IgD-negative memory B cell (primary cell): ENCODE measurements around the gene DPH1. TPM values are rescaled to one million over a fixed set of nuclear protein-coding genes. Genes with fewer than 3 reads are reported as not detected.
"Not testable (repeated sequence)": the region's sequence is repeated elsewhere in the genome, so short reads cannot be mapped to it uniquely, and the experiment has no call there.

Experiments used
- H3K27ac Mint-ChIP-seq, 3 donors: one replicate each; pipeline ENCODE4 v1.8.0; 2020 to 2022; ENCODE audit warnings: mild to moderate bottlenecking in 3 of 3, mixed read lengths in 3 of 3, moderate library complexity in 1 of 3
- H3K27me3 Mint-ChIP-seq: one replicate; pipeline ENCODE4 v1.8.0; 2021; ENCODE audit warnings: mixed read lengths
- H3K36me3 Mint-ChIP-seq: one replicate; pipeline ENCODE4 v1.8.0; 2020; ENCODE audit warnings: mild to moderate bottlenecking, mixed read lengths
- H3K4me1 Mint-ChIP-seq, 3 donors: one replicate each; pipeline ENCODE4 v1.8.0; 2020 to 2022; ENCODE audit warnings: mixed read lengths in 3 of 3, mild to moderate bottlenecking in 1 of 3
- H3K4me3 Mint-ChIP-seq, 4 donors: one replicate each; pipeline ENCODE4 v1.8.0; 2020 to 2022; ENCODE audit warnings: mild to moderate bottlenecking in 4 of 4, mixed read lengths in 4 of 4, moderate library complexity in 3 of 4
- H3K9me3 Mint-ChIP-seq, 3 donors: one replicate each; pipeline ENCODE4 v1.8.0; 2020 to 2021; ENCODE audit warnings: mixed read lengths in 3 of 3, mild to moderate bottlenecking in 1 of 3
- polyA plus RNA-seq: library from polyadenylated mRNA; unstranded; fragments of 300-500 nt; fragmentation: Illumina TruSeq; gene quantifications from one replicate; pipeline ENCODE4 v1.2.3, GENCODE V29; 2021

Gene DPH1
- polyA plus RNA-seq, 1 donor from 2014 or later, result 34.4 TPM

DNA sequence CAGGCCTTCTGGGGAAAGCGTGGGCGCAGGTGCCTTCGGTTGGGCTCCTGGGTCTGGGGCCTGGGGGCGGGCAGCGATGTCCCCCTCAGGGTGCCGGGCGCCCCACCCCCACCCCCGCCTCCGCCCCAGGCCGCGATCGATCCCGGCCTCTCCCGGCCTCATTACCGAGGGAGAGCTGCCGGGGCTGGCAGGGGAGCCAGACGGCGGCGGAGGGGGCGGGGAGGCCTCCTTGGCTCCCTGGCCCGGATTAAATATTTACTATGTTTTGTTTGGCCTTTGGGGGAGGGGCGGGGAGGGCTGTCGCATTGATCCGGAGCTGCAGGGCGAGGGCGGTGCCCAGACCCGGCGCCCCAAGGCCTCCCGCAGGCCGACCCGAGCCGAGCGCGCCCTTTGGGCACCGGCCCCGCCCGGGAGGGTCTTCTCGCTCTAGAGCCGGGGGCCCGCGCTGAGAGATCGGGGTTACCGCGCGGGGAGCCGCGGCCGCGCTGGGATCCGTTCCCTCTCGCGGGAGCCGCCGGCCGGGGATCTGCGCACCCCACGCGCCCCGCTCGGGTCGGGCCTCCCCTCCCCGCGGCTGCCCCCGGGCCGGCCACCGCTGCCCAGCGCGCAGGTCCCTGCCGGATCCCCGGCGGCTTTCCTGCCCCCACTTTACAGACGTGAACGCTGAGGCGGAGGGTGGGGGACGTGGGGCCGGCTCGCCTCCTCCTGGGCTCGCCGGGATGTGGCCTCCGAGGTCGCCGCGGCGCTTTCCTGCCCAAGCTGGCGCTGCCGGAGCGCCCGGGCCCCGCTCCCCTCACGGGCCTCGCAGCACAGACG, 31.8 kb upstream of the DPH1 start:
- Mint-ChIP-seq H3K4me3 (no peak overlapping the region), H3K9me3 (no peaks in the 10 kb centered on the region), H3K4me1 (peaks cover 0 to 2% (median 0%) of the 10 kb centered on the region in 3 donors), H3K36me3 (no peaks in the 10 kb centered on the region), H3K27ac (no peak overlapping the region), H3K27me3 (peaks cover 26% of the 10 kb centered on the region)

DNA sequence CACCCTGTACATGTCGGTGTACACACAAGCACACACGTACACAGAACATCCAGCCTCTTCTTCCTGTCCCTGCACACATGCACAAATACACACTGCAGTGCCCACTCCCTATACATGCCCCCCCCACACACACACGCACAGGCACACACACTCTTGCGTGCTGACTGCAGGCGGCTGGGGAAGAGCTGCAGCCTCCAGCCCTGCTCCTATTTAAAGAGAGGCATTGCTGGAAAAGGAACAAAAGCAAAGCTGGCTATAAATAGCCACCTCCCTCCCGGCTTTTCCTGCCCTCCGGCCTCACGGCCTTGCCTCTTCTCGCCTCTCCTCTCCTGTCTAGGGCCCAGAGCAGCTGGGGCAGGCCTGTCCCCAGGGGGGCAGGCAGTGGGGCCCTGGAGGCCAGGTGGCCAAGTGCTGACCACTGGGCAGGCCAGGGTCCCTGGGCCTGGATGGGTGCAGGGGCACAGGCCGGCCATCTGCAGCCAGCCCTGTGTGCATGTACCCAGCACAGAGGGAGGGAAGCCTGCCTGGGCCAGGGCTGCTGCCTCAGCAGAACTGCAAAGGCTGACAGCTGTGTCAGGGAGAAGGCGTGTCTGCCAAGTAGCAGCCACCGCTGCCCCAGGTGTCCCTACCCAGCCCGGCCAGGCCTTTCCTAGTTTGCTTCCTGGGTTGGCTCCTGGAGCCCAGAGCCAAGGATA, 30.2 kb upstream of the DPH1 start:
- peak overlapping the region in 1 of 4 donors; percentile 38 for H3K4me3 Mint-ChIP-seq
- peaks cover 31% of the 10 kb centered on the region for H3K27me3 Mint-ChIP-seq
- no peaks in the 10 kb centered on the region for H3K9me3 Mint-ChIP-seq
- peaks cover 0 to 2% (median 0%) of the 10 kb centered on the region in 3 donors for H3K4me1 Mint-ChIP-seq
- H3K36me3 Mint-ChIP-seq, result no peaks in the 10 kb centered on the region
- H3K27ac Mint-ChIP-seq, result no peak overlapping the region

DNA sequence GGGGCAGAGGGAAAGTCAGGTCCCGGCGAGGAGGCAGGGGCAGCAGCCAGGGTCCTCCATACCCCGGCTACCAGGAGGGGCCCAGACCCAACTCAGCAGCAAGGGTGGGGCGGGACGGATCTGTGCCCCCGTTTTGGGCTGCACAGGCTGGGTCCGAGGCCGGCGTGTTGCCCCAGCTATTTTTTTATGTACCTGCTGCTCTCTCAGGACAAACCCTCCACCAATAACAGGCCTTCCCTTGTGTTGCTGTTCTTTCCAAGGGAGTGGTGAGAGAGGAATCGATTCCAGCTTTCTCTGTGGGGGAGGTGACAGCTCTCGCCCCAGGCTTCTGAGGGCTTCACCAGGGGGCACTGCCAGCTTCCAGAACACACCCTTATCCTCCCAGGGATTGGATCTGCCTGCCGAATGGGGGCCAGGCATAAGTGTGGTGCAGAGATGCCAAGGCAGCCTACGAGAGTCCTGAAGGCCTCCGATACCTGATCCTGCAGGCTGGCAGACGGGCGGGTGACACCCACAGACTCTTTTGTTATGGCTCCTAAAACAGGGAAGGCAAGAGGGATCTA, 27.1 kb upstream of the DPH1 start:
- Mint-ChIP-seq H3K4me1 (peaks cover 0 to 2% (median 0%) of the 10 kb centered on the region in 3 donors), H3K9me3 (no peaks in the 10 kb centered on the region), H3K4me3 (no peak overlapping the region), H3K36me3 (no peaks in the 10 kb centered on the region), H3K27me3 (peaks cover 19% of the 10 kb centered on the region), H3K27ac (no peak overlapping the region)

DNA sequence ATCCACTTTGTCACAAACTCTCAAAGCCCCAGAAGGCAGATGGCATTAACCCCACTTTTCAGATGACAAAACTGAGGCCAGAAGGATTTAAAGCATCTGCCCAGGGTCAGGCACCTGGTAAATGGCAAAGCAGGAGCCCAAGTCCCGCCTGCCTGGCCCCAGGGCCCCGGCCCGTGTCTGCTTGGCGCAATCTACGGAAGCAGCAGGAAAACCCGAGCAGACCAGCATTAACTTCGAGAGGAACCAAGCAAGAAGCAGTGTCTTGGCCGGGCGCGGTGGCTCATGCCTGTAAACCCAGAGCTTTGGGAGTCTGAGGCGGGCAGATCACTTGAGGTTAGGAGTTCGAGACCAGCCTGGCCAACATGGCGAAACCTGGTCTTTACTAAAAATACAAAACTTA, 26.4 kb upstream of the DPH1 start:
- no peaks in the 10 kb centered on the region for H3K9me3 Mint-ChIP-seq
- peaks cover 0 to 2% (median 0%) of the 10 kb centered on the region in 3 donors for H3K4me1 Mint-ChIP-seq
- H3K36me3 Mint-ChIP-seq, result no peaks in the 10 kb centered on the region
- peaks cover 19% of the 10 kb centered on the region for H3K27me3 Mint-ChIP-seq
- no peak overlapping the region for H3K4me3 Mint-ChIP-seq
- no peak overlapping the region for H3K27ac Mint-ChIP-seq

DNA sequence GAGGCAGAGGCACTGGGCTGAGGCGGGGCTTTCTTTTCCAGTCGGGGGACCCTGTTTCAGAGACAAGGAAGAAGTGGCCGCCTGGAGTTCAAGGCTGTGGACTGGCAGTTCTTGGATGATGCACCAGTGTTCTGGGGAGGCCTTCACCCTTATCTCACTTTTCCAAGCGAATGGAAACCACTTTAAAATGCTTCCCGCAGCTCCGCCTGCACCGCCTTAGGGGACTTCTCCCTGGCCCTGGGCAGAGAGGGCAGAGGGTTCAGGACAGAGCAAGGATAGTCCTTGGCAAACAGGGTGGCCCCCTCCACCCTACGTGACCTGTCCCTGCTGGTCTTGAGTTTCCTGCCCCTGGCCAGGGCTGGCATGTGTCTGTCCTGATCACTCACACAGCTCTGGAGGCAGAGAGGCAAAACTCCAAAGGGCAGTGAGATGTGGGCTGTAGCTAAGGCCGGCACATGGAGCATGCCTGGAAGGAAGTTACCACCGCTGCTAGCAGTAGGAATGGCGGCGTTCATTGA, 25.5 kb upstream of the DPH1 start:
- Mint-ChIP-seq H3K27ac (no peak overlapping the region), H3K9me3 (no peaks in the 10 kb centered on the region), H3K4me3 (no peak overlapping the region), H3K27me3 (peaks cover 13% of the 10 kb centered on the region), H3K4me1 (no peaks in the 10 kb centered on the region), H3K36me3 (no peaks in the 10 kb centered on the region)

DNA sequence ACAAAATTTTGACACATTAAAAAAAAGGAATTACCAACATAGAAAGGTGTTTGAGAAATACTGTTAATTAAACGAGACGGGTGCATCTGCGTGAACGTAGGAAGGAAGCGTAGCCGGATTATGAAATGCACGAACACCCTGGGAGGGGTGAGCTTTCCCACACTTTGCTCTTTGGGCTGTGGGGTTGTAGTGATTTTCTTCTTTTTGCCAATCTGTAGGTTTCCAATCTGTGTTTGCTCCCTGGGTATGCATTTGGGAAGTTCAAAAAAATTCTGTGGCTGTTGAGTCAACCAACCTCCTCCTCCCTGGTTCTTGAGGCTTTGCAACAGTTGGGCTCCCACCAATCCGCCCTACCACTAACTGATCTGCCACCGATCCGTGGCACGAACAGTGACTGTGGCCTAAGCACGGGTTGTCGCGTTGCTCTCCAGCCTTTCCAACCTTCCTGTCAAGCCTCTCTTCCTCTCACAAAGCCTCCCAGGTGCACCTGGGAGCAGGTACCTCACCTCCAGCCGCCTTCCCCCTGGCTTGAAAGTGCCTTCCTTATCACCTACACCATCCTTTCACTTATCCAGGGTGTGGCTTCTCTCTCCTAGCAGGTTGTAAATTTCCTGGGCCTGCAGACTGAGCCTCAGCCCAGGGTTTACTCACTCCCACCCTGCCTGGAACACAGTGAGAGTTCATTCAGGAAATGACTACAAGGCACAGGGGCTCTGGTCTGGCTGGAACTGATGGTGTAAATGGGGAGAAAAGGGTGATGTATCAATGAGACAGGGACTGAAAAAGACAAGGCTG, 21.4 kb upstream of the DPH1 start:
- Mint-ChIP-seq H3K4me1 (peaks cover 0 to 2% (median 0%) of the 10 kb centered on the region in 3 donors), H3K4me3 (no peak overlapping the region), H3K27me3 (peaks cover 18% of the 10 kb centered on the region), H3K36me3 (peaks cover 2% of the 10 kb centered on the region), H3K9me3 (peaks cover 0 to 1% (median 0%) of the 10 kb centered on the region in 3 donors), H3K27ac (peak overlapping the region in 1 of 3 donors; percentile 48)

DNA sequence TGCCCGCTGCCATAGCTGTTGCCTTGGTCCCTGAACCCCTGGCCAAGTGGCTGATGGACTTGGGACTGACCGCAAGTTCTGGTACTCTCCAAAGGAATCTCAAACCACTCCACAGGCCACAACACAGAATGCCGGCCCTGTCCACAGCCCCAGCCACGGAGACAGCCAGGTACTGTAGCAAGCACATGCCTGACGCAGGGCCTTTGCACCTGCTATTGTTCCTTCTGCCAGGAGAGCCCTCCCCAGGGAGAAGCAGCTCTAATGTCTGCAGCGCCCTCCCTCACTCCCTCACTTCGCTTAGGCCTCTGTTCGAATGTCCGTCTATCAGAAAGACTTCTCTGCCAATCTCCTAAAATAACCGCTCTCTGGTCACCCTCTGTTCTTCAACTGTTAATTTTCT, 20.2 kb upstream of the DPH1 start:
- peaks cover 22% of the 10 kb centered on the region for H3K27me3 Mint-ChIP-seq
- H3K4me1 Mint-ChIP-seq, result peaks cover 0 to 2% (median 0%) of the 10 kb centered on the region in 3 donors
- H3K36me3 Mint-ChIP-seq, result peaks cover 2% of the 10 kb centered on the region
- H3K9me3 Mint-ChIP-seq, result peaks cover 0 to 1% (median 0%) of the 10 kb centered on the region in 3 donors
- H3K4me3 Mint-ChIP-seq, result no peak overlapping the region
- no peak overlapping the region for H3K27ac Mint-ChIP-seq

DNA sequence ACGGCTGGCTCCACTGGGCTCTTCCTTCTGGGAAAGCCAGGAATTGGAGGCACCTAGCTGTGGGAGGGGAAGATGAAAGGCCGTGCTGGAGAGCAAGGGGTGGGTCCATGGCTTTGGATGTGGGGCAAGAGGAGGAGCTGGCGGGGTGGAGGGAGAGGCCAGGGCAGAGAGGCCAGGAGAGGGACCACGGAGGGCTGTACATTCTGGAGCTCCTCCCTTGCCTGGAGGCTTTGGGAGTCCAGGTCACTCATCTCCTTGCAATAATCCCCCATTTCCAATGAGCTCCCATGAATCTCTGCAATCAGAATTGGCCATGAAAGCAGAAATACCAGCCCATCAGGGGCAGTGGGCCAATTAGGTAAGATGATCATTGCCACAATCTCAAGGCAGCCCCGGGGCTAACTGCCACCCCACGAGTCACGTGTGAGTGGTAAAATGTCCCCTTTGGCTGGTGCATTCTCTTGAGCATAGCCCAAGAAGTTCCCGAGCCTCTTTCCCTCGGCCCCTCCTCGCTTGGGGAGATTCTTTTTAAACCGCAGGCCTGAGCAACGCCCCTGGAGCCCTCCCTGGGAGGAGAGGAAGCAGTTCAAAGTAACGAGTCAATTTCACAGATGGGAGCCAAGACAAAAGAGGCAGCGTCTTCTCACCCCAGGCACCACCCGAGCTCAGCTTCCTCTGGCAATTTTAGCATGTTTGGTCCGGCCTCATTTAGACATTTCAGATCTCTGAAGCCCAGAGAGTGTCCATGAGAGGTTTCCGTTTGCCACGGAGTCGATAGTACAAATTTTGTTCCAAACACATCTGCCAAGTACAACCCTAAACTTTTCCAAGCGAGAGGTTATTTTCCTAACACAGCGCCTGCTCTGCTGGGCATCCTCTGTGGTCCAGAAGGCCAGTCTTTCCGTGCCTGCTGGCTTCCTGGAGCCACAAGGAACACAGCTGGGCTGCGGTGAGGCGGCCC, 18.3 kb upstream of the DPH1 start:
- Mint-ChIP-seq H3K4me1 (peaks cover 0 to 2% (median 0%) of the 10 kb centered on the region in 3 donors), H3K9me3 (peaks cover 0 to 1% (median 0%) of the 10 kb centered on the region in 3 donors), H3K36me3 (peaks cover 2% of the 10 kb centered on the region), H3K27ac (peak overlapping the region in 1 of 3 donors; percentile 43), H3K27me3 (peaks cover 25% of the 10 kb centered on the region), H3K4me3 (no peak overlapping the region)

DNA sequence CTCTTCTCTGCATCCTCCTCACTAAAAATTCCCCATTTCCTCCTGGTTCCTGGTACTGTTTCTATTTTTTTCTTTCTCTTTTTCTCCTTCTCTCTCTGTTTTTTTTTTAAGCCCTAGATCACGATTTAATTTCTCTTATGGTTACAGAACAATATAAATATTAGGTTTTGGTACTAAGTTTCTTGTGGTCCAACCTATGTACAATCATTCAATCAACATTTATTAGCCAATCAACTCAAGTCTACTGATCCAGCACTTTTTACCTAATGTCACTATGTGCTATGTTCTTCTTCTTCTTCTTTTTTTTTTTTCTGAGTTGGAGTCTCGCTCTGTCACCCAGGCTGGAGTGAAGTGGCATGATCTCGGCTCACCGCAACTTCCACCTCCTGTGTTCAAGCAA, 17.5 kb upstream of the DPH1 start:
- Mint-ChIP-seq H3K36me3 (peaks cover 2% of the 10 kb centered on the region), H3K27me3 (peaks cover 25% of the 10 kb centered on the region), H3K9me3 (peaks cover 0 to 1% (median 0%) of the 10 kb centered on the region in 3 donors), H3K4me1 (peaks cover 0 to 2% (median 0%) of the 10 kb centered on the region in 3 donors), H3K4me3 (no peak overlapping the region), H3K27ac (peak overlapping the region in 2 of 3 donors; percentile 46 to 93)

DNA sequence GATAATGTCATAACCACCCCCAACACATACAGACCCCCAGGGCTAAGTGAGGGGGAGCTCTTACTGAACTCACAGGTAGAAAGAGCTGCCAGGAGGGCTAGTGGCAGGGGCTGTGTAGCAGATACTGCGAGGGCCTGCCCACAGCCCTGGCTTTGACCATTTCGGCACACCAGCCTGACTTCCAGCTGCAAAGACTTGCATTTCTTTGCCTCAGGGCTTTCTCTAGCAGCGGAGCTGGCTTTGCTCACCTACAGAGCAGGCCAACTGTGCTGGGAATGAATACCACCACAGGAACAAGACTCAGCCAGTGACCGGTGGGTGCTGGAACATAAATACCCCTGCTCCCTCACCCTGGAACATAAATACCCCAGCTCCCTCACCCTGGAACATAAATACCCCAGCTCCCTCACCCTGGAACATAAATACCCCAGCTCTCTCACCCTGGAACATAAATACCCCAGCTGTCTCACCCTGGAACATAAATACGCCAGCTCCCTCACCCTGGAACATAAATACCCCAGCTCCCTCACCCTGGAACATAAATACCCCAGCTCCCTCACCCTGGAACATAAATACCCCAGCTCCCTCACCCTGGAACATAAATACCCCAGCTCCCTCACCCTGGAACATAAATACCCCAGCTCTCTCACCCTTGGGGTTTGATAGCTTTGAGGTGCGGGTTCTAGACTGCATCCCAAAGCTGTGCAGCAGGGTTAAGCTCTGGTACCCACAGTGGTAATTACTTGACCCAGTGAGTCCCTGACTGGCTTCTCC, 16.5 kb upstream of the DPH1 start:
- H3K9me3 Mint-ChIP-seq, H3K4me3 Mint-ChIP-seq, H3K36me3 Mint-ChIP-seq, H3K4me1 Mint-ChIP-seq: not testable (repeated sequence)
- peaks cover 27% of the 10 kb centered on the region for H3K27me3 Mint-ChIP-seq
- peak overlapping the region in 2 of 3 donors; percentile 46 to 93 for H3K27ac Mint-ChIP-seq

DNA sequence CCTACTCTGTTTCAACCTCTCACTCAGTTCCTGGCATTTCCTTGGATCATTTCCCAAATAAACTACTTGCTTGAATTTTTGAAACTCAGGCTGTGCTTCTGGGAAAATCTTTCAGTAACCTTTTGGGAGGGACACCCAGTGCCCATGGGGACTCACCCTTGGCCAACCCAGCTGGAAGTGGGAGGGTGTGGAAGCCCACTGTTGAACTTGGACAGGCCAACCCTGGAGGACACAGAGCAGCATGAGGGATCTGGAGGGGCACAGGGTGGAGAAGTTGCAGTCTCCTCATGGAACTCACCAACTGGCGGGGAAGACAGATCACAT, 16.0 kb upstream of the DPH1 start:
- H3K4me1 Mint-ChIP-seq, result peaks cover 0 to 5% (median 3%) of the 10 kb centered on the region in 3 donors
- peaks cover 29% of the 10 kb centered on the region for H3K27me3 Mint-ChIP-seq
- peaks cover 0 to 1% (median 0%) of the 10 kb centered on the region in 3 donors for H3K9me3 Mint-ChIP-seq
- no peak overlapping the region for H3K27ac Mint-ChIP-seq
- H3K36me3 Mint-ChIP-seq, result peaks cover 2% of the 10 kb centered on the region
- H3K4me3 Mint-ChIP-seq, result no peak overlapping the region

DNA sequence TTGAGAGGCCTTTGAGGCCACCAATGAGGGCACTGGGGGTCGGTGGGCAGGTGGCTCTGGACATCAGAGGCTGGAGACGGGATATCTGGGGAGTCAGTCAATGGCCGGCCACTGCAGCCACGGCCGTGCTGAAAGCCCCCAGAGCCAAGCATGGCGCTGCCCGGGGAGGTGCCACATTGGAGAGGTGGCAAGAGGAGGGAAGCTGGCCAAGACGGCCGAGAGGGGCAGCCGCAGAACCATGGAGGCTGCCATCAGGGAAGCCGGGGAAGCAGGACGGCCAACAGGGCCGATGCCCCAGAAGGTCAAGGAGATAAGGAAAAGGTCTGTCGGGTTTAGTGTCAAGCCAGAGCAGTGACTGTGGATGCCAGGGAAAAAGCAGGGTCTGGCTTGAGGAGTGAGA, 14.6 kb upstream of the DPH1 start:
- peaks cover 32% of the 10 kb centered on the region for H3K27me3 Mint-ChIP-seq
- peak overlapping the region in 1 of 3 donors; percentile 59 for H3K27ac Mint-ChIP-seq
- peaks cover 0 to 1% (median 0%) of the 10 kb centered on the region in 3 donors for H3K9me3 Mint-ChIP-seq
- H3K4me1 Mint-ChIP-seq, result peaks cover 0 to 5% (median 3%) of the 10 kb centered on the region in 3 donors
- H3K36me3 Mint-ChIP-seq, result peaks cover 2% of the 10 kb centered on the region
- no peak overlapping the region for H3K4me3 Mint-ChIP-seq

DNA sequence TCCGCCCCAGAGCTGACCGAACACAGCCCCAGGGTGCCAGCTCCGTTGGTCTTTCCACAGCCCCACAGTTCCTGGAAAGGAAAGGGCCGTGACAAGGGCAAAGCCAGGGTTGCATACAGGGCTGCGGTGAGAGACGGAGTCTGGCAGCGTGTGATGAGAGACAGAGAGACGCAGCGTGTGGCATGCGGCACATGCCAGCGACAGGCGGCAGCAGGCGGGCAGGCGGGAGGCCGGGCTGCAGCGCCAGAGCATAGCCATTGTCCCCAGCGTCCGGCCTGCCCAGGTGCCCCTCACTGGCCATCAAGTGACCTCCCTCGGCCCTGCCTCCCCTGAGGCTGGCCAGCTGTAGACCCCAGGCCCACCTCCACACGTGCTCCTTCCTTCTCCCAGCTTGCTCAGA, 13.5 kb upstream of the DPH1 start:
- no peak overlapping the region for H3K4me3 Mint-ChIP-seq
- H3K27ac Mint-ChIP-seq, result no peak overlapping the region
- H3K36me3 Mint-ChIP-seq, result peaks cover 2% of the 10 kb centered on the region
- H3K9me3 Mint-ChIP-seq, result peaks cover 0 to 1% (median 0%) of the 10 kb centered on the region in 3 donors
- H3K4me1 Mint-ChIP-seq, result peaks cover 3 to 5% (median 5%) of the 10 kb centered on the region in 3 donors
- peaks cover 29% of the 10 kb centered on the region for H3K27me3 Mint-ChIP-seq
